GM12878 (cell line): ENCODE results near the gene DUS1L.

Experiments used
- CBFB ChIP-seq: IDR thresholded peaks from 2 replicates; pipeline ENCODE4 v1.6.1; 2016; ENCODE audit warnings: antibody characterized with exemption, low read depth
- CTCF ChIP-seq, 3 experiments: IDR thresholded peaks in 2 of 3; conservative IDR thresholded peaks in 1 of 3; 2 replicates each; pipeline ENCODE4 v1.5.1; 2011; ENCODE audit warnings: low read depth in 3 of 3, low read length in 3 of 3, mild to moderate bottlenecking in 3 of 3, control low read depth in 2 of 3, moderate library complexity in 2 of 3, inconsistent platforms in 1 of 3, mixed read lengths in 1 of 3; ENCODE audit not compliant: control insufficient read depth in 2 of 3, insufficient read depth in 1 of 3; ENCODE audit errors: extremely low read depth in 1 of 3
- EP300 ChIP-seq, 2 experiments: fragments of 150-350 bp in 1 of 2; IDR thresholded peaks; 2 replicates each; pipeline ENCODE4 v1.6.1; 2011 to 2012; ENCODE audit warnings: low read depth in 2 of 2, low read length in 2 of 2, borderline replicate concordance in 1 of 2, improper control_type of control experiment in 1 of 2, inconsistent platforms in 1 of 2; ENCODE audit not compliant: control insufficient read depth in 1 of 2
- GABPA ChIP-seq: IDR thresholded peaks from 2 replicates; pipeline ENCODE4 v1.6.1; 2014; ENCODE audit warnings: antibody characterized with exemption, low read depth, mild to moderate bottlenecking, inconsistent platforms
- POLR2AphosphoS5 ChIP-seq: IDR thresholded peaks from 2 replicates; pipeline ENCODE4 v1.6.1; 2011; ENCODE audit warnings: mild to moderate bottlenecking, low read length, inconsistent platforms
- SP1 ChIP-seq: IDR thresholded peaks from one replicate; pipeline ENCODE4 v1.6.1; 2011; ENCODE audit warnings: low read depth, low read length
- TARDBP ChIP-seq: IDR thresholded peaks from 2 replicates; pipeline ENCODE4 v1.6.1; 2016; ENCODE audit warnings: borderline replicate concordance
- YBX1 ChIP-seq: fragments of 450-650 bp; IDR thresholded peaks from 2 replicates; pipeline ENCODE4 v1.6.1; 2016; ENCODE audit warnings: antibody characterized with exemption
- YY1 ChIP-seq: IDR thresholded peaks from 2 replicates; pipeline ENCODE4 v1.6.1; 2011; ENCODE audit warnings: low read depth, mild to moderate bottlenecking, low read length

DNA sequence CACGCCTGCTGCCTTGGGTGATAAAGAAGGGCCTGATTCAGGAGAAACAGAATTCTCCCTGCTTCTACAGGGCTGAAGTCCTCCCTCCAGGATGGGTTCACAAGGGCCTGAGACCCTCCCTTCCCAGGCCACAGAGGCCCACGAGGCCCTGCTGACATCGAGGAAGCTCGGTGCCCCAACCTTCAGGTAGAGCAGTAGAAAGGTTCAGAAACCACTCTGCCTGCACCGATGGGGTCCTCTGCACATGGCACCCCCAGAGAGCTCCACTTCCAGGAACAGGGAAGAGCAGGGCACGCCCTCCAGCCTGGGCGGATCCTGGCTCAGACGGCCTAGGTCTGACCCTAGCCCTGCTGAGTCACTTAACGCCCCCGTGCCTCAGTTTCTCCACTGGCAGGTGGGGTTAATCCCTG, 43.7 kb downstream of the DUS1L start:
- TF ChIP-seq TARDBP (no peak), CTCF (IDR thresholded peaks at IDR 0.05 in 2 of 3, conservative IDR thresholded peaks at IDR 0.05 in 1 of 3; ENCODE audit: control insufficient read depth in 2 of 3, extremely low read depth in 1 of 3, insufficient read depth in 1 of 3, low read depth in 3 of 3, low read length in 3 of 3) (no peak), CBFB (no peak), SP1 (no peak), POLR2AphosphoS5 (no peak), YBX1 (no peak), EP300 (IDR thresholded peaks at IDR 0.05; ENCODE audit: borderline replicate concordance in 1 of 2, control insufficient read depth in 1 of 2, low read depth in 2 of 2, low read length in 2 of 2) (no peak), YY1 (no peak), GABPA (no peak)
